ENCODE results near the gene PIK3C2G.

The PIK3C2G gene

GRCh38 chr12:18552829-18553228, 291.5 kb downstream of the PIK3C2G start:
- no CpG with 5 or more reads among the region's 5 CpGs for WGBS (ENCODE audit: extremely low coverage, insufficient coverage, insufficient read length)

GRCh38 chr12:18556161-18556560, 294.8 kb downstream of the PIK3C2G start:
- Histone ChIP-seq H3K79me2 (ENCODE audit: control insufficient read depth, insufficient read depth, low read length, poor library complexity) (no peaks in the 10 kb centered on the region), H3K23ac (ENCODE audit: low read length) (no peak overlapping the region), H4K12ac (ENCODE audit: low read depth, low read length) (no peak overlapping the region), H3K4me2 (ENCODE audit: low read length) (no peak overlapping the region), H2BK12ac (ENCODE audit: low read length) (no peak overlapping the region), H2BK120ac (ENCODE audit: insufficient read depth, low read length, poor library complexity) (no peak overlapping the region), H3K14ac (ENCODE audit: low read length) (no peak overlapping the region), H3K9ac (ENCODE audit: low read length) (no peak overlapping the region), H3K27me3 (ENCODE audit: insufficient read depth, low read length) (no peaks in the 10 kb centered on the region), H2AK5ac (ENCODE audit: low read length) (no peak overlapping the region), H3K9me3 (ENCODE audit: insufficient read depth, low read depth, low read length) (peaks cover 2% of the 10 kb centered on the region), H3K4me3 (ENCODE audit: low read depth, low read length) (no peak overlapping the region), H3K4me1 (ENCODE audit: control insufficient read depth in 1 of 2, insufficient read depth in 2 of 2, low read length in 2 of 2) (no peaks in the 10 kb centered on the region), H3K4ac (ENCODE audit: low read depth, low read length) (no peak overlapping the region), H3K27ac (ENCODE audit: low read depth, low read length) (no peak overlapping the region), H2BK5ac (ENCODE audit: low read depth, low read length, poor library complexity) (no peak overlapping the region), H3K36me3 (ENCODE audit: control insufficient read depth in 1 of 2, insufficient read depth in 2 of 2, low read length in 2 of 2) (no peaks in the 10 kb centered on the region), H4K8ac (ENCODE audit: low read depth, low read length) (no peak overlapping the region), H3K79me1 (ENCODE audit: low read length) (no peaks in the 10 kb centered on the region), H2AFZ (ENCODE audit: insufficient read depth, low read length, poor library complexity) (no peak overlapping the region), H3K18ac (ENCODE audit: low read length) (no peak overlapping the region), H4K91ac (ENCODE audit: low read depth, low read length) (no peak overlapping the region)
- no CpG with 5 or more reads among the region's 2 CpGs for WGBS (ENCODE audit: extremely low coverage, insufficient coverage, insufficient read length)
- peak in 1 of 2 donors; percentile 77 for DNase-seq

More at GRCh38 chr12:18552829-18553228, 291.5 kb downstream of the PIK3C2G start:
- no peak overlapping the region for H3K9ac ChIP-seq (ENCODE audit: low read length)
- H2BK12ac ChIP-seq (ENCODE audit: low read length), result no peak overlapping the region
- H3K23ac ChIP-seq (ENCODE audit: low read length), result no peak overlapping the region
- H3K36me3 ChIP-seq (ENCODE audit: control insufficient read depth in 1 of 2, insufficient read depth in 2 of 2, low read length in 2 of 2), result no peaks in the 10 kb centered on the region
- H3K14ac ChIP-seq (ENCODE audit: low read length), result no peak overlapping the region
- H3K4ac ChIP-seq (ENCODE audit: low read depth, low read length), result no peak overlapping the region
- no peak overlapping the region for H2BK5ac ChIP-seq (ENCODE audit: low read depth, low read length, poor library complexity)
- no peak overlapping the region for H2BK120ac ChIP-seq (ENCODE audit: insufficient read depth, low read length, poor library complexity)
- no peak overlapping the region for H2AK5ac ChIP-seq (ENCODE audit: low read length)
- H3K79me2 ChIP-seq (ENCODE audit: control insufficient read depth, insufficient read depth, low read length, poor library complexity), result no peaks in the 10 kb centered on the region
- no peak overlapping the region for H3K4me3 ChIP-seq (ENCODE audit: low read depth, low read length)
- no peaks in the 10 kb centered on the region for H3K27me3 ChIP-seq (ENCODE audit: insufficient read depth, low read length)
- H4K12ac ChIP-seq (ENCODE audit: low read depth, low read length), result no peak overlapping the region
- no peak overlapping the region for H4K8ac ChIP-seq (ENCODE audit: low read depth, low read length)
- H3K27ac ChIP-seq (ENCODE audit: low read depth, low read length), result no peak overlapping the region
- no peaks in the 10 kb centered on the region for H3K4me1 ChIP-seq (ENCODE audit: control insufficient read depth in 1 of 2, insufficient read depth in 2 of 2, low read length in 2 of 2)
- no peak overlapping the region for H3K4me2 ChIP-seq (ENCODE audit: low read length)
- H3K18ac ChIP-seq (ENCODE audit: low read length), result no peak overlapping the region
- DNase-seq, result no peak
- H3K9me3 ChIP-seq (ENCODE audit: insufficient read depth, low read depth, low read length), result peaks cover 2% of the 10 kb centered on the region
- no peaks in the 10 kb centered on the region for H3K79me1 ChIP-seq (ENCODE audit: low read length)
- no peak overlapping the region for H4K91ac ChIP-seq (ENCODE audit: low read depth, low read length)
- H2AFZ ChIP-seq (ENCODE audit: insufficient read depth, low read length, poor library complexity), result no peak overlapping the region

- Histone ChIP-seq H3K14ac (ENCODE audit: low read length) (no peak overlapping the region), H3K4ac (ENCODE audit: low read depth, low read length) (no peak overlapping the region), H4K91ac (ENCODE audit: low read depth, low read length) (no peak overlapping the region), H2BK5ac (ENCODE audit: low read depth, low read length, poor library complexity) (no peak overlapping the region), H3K9ac (ENCODE audit: low read length) (no peak overlapping the region), H3K9me3 (ENCODE audit: insufficient read depth, low read depth, low read length) (no peaks in the 10 kb centered on the region), H2AFZ (ENCODE audit: insufficient read depth, low read length, poor library complexity) (no peak overlapping the region), H2AK5ac (ENCODE audit: low read length) (no peak overlapping the region), H3K18ac (ENCODE audit: low read length) (no peak overlapping the region), H4K12ac (ENCODE audit: low read depth, low read length) (no peak overlapping the region), H3K23ac (ENCODE audit: low read length) (no peak overlapping the region), H3K4me2 (ENCODE audit: low read length) (no peak overlapping the region), H4K8ac (ENCODE audit: low read depth, low read length) (no peak overlapping the region), H3K27ac (ENCODE audit: low read depth, low read length) (no peak overlapping the region), H3K4me3 (ENCODE audit: low read depth, low read length) (no peak overlapping the region), H3K27me3 (ENCODE audit: insufficient read depth, low read length) (no peaks in the 10 kb centered on the region), H2BK120ac (ENCODE audit: insufficient read depth, low read length, poor library complexity) (no peak overlapping the region), H2BK12ac (ENCODE audit: low read length) (no peak overlapping the region), H3K4me1 (ENCODE audit: control insufficient read depth in 1 of 2, insufficient read depth in 2 of 2, low read length in 2 of 2) (no peaks in the 10 kb centered on the region), H3K79me1 (ENCODE audit: low read length) (no peaks in the 10 kb centered on the region), H3K79me2 (ENCODE audit: control insufficient read depth, insufficient read depth, low read length, poor library complexity) (no peaks in the 10 kb centered on the region), H3K36me3 (ENCODE audit: control insufficient read depth in 1 of 2, insufficient read depth in 2 of 2, low read length in 2 of 2) (no peaks in the 10 kb centered on the region)
- no peak for DNase-seq
- no CpG with 5 or more reads among the region's 1 CpG for WGBS (ENCODE audit: extremely low coverage, insufficient coverage, insufficient read length)
Measured at GRCh38 chr12:18559242-18559641, 297.9 kb downstream of the PIK3C2G start.

GRCh38 chr12:18562531-18562930, 301.2 kb downstream of the PIK3C2G start:
- Histone ChIP-seq H4K91ac (ENCODE audit: low read depth, low read length) (no peak overlapping the region), H3K14ac (ENCODE audit: low read length) (no peak overlapping the region), H4K8ac (ENCODE audit: low read depth, low read length) (no peak overlapping the region), H3K36me3 (ENCODE audit: control insufficient read depth in 1 of 2, insufficient read depth in 2 of 2, low read length in 2 of 2) (no peaks in the 10 kb centered on the region), H3K4me3 (ENCODE audit: low read depth, low read length) (no peak overlapping the region), H3K27me3 (ENCODE audit: insufficient read depth, low read length) (no peaks in the 10 kb centered on the region), H3K18ac (ENCODE audit: low read length) (no peak overlapping the region), H3K9ac (ENCODE audit: low read length) (no peak overlapping the region), H2BK120ac (ENCODE audit: insufficient read depth, low read length, poor library complexity) (no peak overlapping the region), H3K23ac (ENCODE audit: low read length) (no peak overlapping the region), H4K12ac (ENCODE audit: low read depth, low read length) (no peak overlapping the region), H3K9me3 (ENCODE audit: insufficient read depth, low read depth, low read length) (no peaks in the 10 kb centered on the region), H2AK5ac (ENCODE audit: low read length) (no peak overlapping the region), H2BK12ac (ENCODE audit: low read length) (no peak overlapping the region), H3K79me1 (ENCODE audit: low read length) (no peaks in the 10 kb centered on the region), H3K4me2 (ENCODE audit: low read length) (no peak overlapping the region), H3K4ac (ENCODE audit: low read depth, low read length) (no peak overlapping the region), H3K27ac (ENCODE audit: low read depth, low read length) (no peak overlapping the region), H3K79me2 (ENCODE audit: control insufficient read depth, insufficient read depth, low read length, poor library complexity) (no peaks in the 10 kb centered on the region), H2AFZ (ENCODE audit: insufficient read depth, low read length, poor library complexity) (no peak overlapping the region), H2BK5ac (ENCODE audit: low read depth, low read length, poor library complexity) (no peak overlapping the region), H3K4me1 (ENCODE audit: control insufficient read depth in 1 of 2, insufficient read depth in 2 of 2, low read length in 2 of 2) (no peaks in the 10 kb centered on the region)
- no CpG with 5 or more reads among the region's 4 CpGs for WGBS (ENCODE audit: extremely low coverage, insufficient coverage, insufficient read length)
- DNase-seq, result no peak
